Testis (tissue), 3 donors: ENCODE measurements around the gene PRKN. TPM values are rescaled to one million over a fixed set of nuclear protein-coding genes. Genes with fewer than 3 reads are reported as not detected.

ENCODE experiments used
- DNase-seq: peaks from one replicate; pipeline ENCODE4 v3.0.0-alpha.2; 2019
- H3K27ac ChIP-seq, 2 donors: fragments of 200-600 bp; sonication (generic); one replicate each; pipeline ENCODE4 v1.5.1; 2019
- H3K27me3 ChIP-seq: fragments of 200-600 bp; sonication (generic); one replicate; pipeline ENCODE4 v1.5.1; 2019
- H3K36me3 ChIP-seq: fragments of 200-600 bp; sonication (generic); one replicate; pipeline ENCODE4 v1.5.1; 2017; ENCODE audit warnings: low read depth; ENCODE audit errors: missing control alignments
- H3K4me1 ChIP-seq: fragments of 200-600 bp; sonication (generic); one replicate; pipeline ENCODE4 v1.5.1; 2019
- H3K4me3 ChIP-seq, 2 donors: fragments of 200-600 bp; sonication (generic); one replicate each; pipeline ENCODE4 v1.5.1; 2017 to 2019
- H3K9me3 ChIP-seq: fragments of 200-600 bp; sonication (generic); one replicate; pipeline ENCODE4 v1.5.1; 2017
- POLR2A ChIP-seq: fragments of 450-650 bp; IDR thresholded peaks from one replicate; pipeline ENCODE4 v1.6.1; 2017; ENCODE audit warnings: antibody characterized with exemption, mild to moderate bottlenecking, moderate library complexity
- WGBS, 2 donors: methylation state at CpG; one replicate each; pipeline ENCODE4 v1.1.5; 2018; 5-methylcytosine and 5-hydroxymethylcytosine counted together
- intact Hi-C: fragments of 100-400 bp; cut with DNase I; formaldehyde crosslinking; loops from one replicate; pipeline ENCODE4 v1.15.1; 2023; ENCODE audit warnings: low total_unique reads
- polyA plus RNA-seq: library from polyadenylated mRNA; stranded (reverse); fragments of 350-450 nt; fragmentation: Illumina TruSeq; extraction: RNeasy Lipid Tissue Mini Kit (QIAGEN cat#74804); gene quantifications from one replicate; pipeline ENCODE4 v1.2.3, GENCODE V29; 2014; ENCODE audit warnings: low read depth, low replicate concordance; ENCODE audit not compliant: insufficient read depth
- total RNA-seq, 2 donors: library from RNA; depleted of rRNA; stranded (reverse); fragments of >200 nt; gene quantifications; one replicate each; pipeline ENCODE4 v1.2.3, GENCODE V29; 2016
- TF ChIP-seq, protein P1 (sequence below), 3 experiments: fragments of 450-650 bp in 2 of 3; fragments of 200-600 bp in 1 of 3; sonication (generic) in 1 of 3; IDR thresholded peaks; one replicate each; pipeline ENCODE4 v1.5.1; 2016 to 2019; ENCODE audit warnings: antibody characterized with exemption in 3 of 3, mild to moderate bottlenecking in 2 of 3, moderate library complexity in 1 of 3

The PRKN gene
- total and polyA plus RNA-seq, 3 donors from 2014 or later, result 19.1 to 34.5 (median 28.8) TPM

GRCh38 chr6:162125659-162126058, 601.9 kb downstream of the PRKN start:
- H3K9me3 ChIP-seq, result no peaks in the 10 kb centered on the region
- no peaks in the 10 kb centered on the region for H3K36me3 ChIP-seq
- WGBS, 2 donors, result 70 to 75% methylated on average over 5 of the region's 5 CpGs

DNA sequence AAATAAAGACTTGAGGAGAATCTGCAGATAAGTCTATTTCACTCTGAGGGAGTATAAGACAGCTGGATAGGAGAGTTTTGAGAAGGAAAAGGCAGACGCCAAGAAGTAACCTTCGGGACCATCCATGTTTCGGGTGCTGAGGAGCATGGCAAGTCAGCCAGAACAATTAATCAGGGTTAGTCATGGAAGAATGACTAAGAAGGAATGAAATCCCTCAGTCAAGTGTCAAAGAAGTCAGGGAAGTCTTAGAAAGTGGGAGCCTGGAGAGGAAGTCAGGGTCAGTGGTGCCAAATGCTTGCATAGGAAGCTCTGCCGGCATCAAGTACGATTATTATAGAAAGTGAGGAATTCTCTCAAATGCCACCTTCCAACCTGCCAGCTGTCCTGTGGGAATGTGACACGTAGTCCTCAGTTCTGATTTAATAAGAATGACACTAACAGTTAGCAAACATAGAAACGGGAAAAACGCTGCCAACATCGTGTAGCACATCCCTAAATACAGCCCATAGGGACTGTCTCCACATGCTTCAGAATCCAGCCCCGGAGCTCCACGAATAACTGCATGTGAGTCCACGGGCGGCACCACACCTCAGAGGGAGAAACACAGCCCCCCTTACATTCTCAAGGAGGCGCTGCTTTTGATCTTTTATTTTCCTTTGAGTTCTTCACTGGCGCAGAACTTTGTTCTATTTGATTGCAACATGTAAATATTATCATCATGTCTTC, 602.7 kb downstream of the PRKN start:
- no peaks in the 10 kb centered on the region for H3K27me3 ChIP-seq
- 70 to 85% methylated on average over 14 to 15 of the region's 15 CpGs for WGBS, 2 donors
- intact Hi-C loops, result no loop called here
- peaks cover 7% of the 10 kb centered on the region for H3K4me1 ChIP-seq
- no peaks in the 10 kb centered on the region for H3K36me3 ChIP-seq
- H3K4me3 ChIP-seq, result no peak overlapping the region
- TF ChIP-seq, protein P1, sequence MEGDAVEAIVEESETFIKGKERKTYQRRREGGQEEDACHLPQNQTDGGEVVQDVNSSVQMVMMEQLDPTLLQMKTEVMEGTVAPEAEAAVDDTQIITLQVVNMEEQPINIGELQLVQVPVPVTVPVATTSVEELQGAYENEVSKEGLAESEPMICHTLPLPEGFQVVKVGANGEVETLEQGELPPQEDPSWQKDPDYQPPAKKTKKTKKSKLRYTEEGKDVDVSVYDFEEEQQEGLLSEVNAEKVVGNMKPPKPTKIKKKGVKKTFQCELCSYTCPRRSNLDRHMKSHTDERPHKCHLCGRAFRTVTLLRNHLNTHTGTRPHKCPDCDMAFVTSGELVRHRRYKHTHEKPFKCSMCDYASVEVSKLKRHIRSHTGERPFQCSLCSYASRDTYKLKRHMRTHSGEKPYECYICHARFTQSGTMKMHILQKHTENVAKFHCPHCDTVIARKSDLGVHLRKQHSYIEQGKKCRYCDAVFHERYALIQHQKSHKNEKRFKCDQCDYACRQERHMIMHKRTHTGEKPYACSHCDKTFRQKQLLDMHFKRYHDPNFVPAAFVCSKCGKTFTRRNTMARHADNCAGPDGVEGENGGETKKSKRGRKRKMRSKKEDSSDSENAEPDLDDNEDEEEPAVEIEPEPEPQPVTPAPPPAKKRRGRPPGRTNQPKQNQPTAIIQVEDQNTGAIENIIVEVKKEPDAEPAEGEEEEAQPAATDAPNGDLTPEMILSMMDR (IDR thresholded peaks at IDR 0.05), result no peak
- TF ChIP-seq POLR2A, result no peak
- H3K9me3 ChIP-seq, result no peaks in the 10 kb centered on the region
- DNase-seq, result peak; percentile 26
- no peak overlapping the region for H3K27ac ChIP-seq

More at GRCh38 chr6:162125659-162126058, 601.9 kb downstream of the PRKN start:
- TF ChIP-seq, protein P1 (IDR thresholded peaks at IDR 0.05), result no peak
- TF ChIP-seq POLR2A, result no peak
- intact Hi-C loops, result no loop called here
- peaks cover 5% of the 10 kb centered on the region for H3K4me1 ChIP-seq
- no peak overlapping the region for H3K4me3 ChIP-seq
- H3K27me3 ChIP-seq, result no peaks in the 10 kb centered on the region
- no peak overlapping the region for H3K27ac ChIP-seq
- DNase-seq, result no peak

DNA sequence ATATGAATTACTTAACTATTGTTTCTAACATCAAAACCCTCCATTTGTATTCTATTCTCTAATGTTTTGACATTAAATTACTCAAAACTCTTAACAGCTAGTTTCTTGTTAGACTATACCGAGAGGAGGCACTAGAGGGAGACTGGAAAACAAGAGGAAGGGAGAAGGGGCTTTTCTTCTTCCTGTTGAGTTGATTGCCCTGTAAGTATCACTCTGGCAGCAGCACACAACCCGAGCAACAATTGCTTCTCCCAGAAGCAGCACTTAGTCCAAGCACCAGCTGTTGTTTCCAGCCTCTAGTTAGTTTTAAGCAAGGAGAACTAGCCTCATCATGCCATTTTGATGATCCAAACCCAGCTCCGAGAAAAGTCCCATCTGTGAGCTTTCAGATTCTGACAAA, 603.8 kb downstream of the PRKN start:
- no peaks in the 10 kb centered on the region for H3K27me3 ChIP-seq
- H3K36me3 ChIP-seq, result no peaks in the 10 kb centered on the region
- no peak overlapping the region for H3K27ac ChIP-seq
- DNase-seq, result no peak
- 62 to 64% methylated on average over 3 of the region's 3 CpGs for WGBS, 2 donors
- intact Hi-C loops, result no loop called here
- no peak overlapping the region for H3K4me3 ChIP-seq
- TF ChIP-seq POLR2A, result no peak
- TF ChIP-seq, protein P1 (IDR thresholded peaks at IDR 0.05), result peak in 2 of 3 experiments; percentile 15 to 26
- H3K9me3 ChIP-seq, result no peaks in the 10 kb centered on the region
- H3K4me1 ChIP-seq, result peaks cover 17% of the 10 kb centered on the region

DNA sequence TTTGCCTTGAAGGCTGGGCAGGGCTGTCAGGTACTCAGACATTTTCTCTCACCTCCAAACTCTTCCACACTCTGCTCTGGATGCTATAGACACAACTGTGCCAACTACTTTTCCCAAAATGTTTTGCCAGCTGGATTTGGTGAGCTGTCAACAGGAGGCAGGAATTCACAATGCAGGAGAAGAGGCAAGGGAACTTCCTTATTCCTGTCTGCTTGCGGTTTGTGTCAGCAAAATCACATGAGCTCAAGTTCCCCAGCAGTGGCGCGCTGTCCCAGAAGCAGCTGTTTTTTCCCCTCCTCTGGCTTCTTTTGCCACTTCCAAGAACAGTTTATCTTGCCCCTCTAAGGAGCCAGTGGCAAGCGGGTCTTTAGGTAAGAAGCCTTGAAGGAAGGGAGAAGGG, 608.2 kb downstream of the PRKN start:
- Histone ChIP-seq H3K36me3 (no peaks in the 10 kb centered on the region), H3K27ac (peak overlapping the region; percentile 5 to 12), H3K27me3 (no peaks in the 10 kb centered on the region), H3K9me3 (no peaks in the 10 kb centered on the region), H3K4me1 (peaks cover 20% of the 10 kb centered on the region), H3K4me3 (no peak overlapping the region)
- TF ChIP-seq, protein P1 (IDR thresholded peaks at IDR 0.05), result no peak
- TF ChIP-seq POLR2A, result no peak
- intact Hi-C loops, result no loop called here
- 31 to 58% methylated on average over 4 of the region's 4 CpGs for WGBS, 2 donors
- peak; percentile 67 for DNase-seq

- H3K27me3 ChIP-seq, result no peaks in the 10 kb centered on the region
- no peak overlapping the region for H3K4me3 ChIP-seq
- H3K36me3 ChIP-seq, result no peaks in the 10 kb centered on the region
- H3K27ac ChIP-seq, result peak overlapping the region; percentile 5 to 12
- peaks cover 14% of the 10 kb centered on the region for H3K4me1 ChIP-seq
- no peaks in the 10 kb centered on the region for H3K9me3 ChIP-seq
- no peak for DNase-seq
- TF ChIP-seq, protein P1 (IDR thresholded peaks at IDR 0.05), result no peak
- no peak for TF ChIP-seq POLR2A
- 61% methylated on average over 5 of the region's 5 CpGs for WGBS, 2 donors
- intact Hi-C loops, result no loop called here
Observed at GRCh38 chr6:162118706-162119105, 608.9 kb downstream of the PRKN start.
